ENCODE data around the gene DAPK2.

Gene DAPK2

GRCh38 chr15:64052925-64053491, 6.7 kb upstream of the DAPK2 start:
- no peak for DNase-seq

- no peak for DNase-seq
Measured at GRCh38 chr15:64051407-64052259, 5.3 kb upstream of the DAPK2 start.

- no peak for DNase-seq
Measured at GRCh38 chr15:64051093-64051402, 4.8 kb upstream of the DAPK2 start.

GRCh38 chr15:64050281-64051092, 4.2 kb upstream of the DAPK2 start:
- no peak for DNase-seq

GRCh38 chr15:64048781-64049460, 2.6 kb upstream of the DAPK2 start:
- DNase-seq: no peak

GRCh38 chr15:64045774-64046420, 388 bp downstream of the DAPK2 start:
- no peak for DNase-seq

GRCh38 chr15:64045101-64045435, 1.2 kb downstream of the DAPK2 start:
- no peak for DNase-seq

- DNase-seq: no peak
Measured at GRCh38 chr15:64044300-64045100, 1.8 kb downstream of the DAPK2 start.

GRCh38 chr15:64038878-64039610, 7.2 kb downstream of the DAPK2 start:
- no peak for DNase-seq

- no peak for DNase-seq
Measured at GRCh38 chr15:64037966-64038365, 8.3 kb downstream of the DAPK2 start.

GRCh38 chr15:64037116-64037515, 9.2 kb downstream of the DAPK2 start:
- no peak for DNase-seq

GRCh38 chr15:64035525-64035924, 10.8 kb downstream of the DAPK2 start:
- DNase-seq: no peak

GRCh38 chr15:64034519-64034918, 11.8 kb downstream of the DAPK2 start:
- DNase-seq: no peak

GRCh38 chr15:64032329-64032728, 14.0 kb downstream of the DAPK2 start:
- DNase-seq: no peak

GRCh38 chr15:64030123-64030522, 16.2 kb downstream of the DAPK2 start:
- no peak for DNase-seq

GRCh38 chr15:64029633-64030032, 16.7 kb downstream of the DAPK2 start:
- no peak for DNase-seq

GRCh38 chr15:64029110-64029509, 17.2 kb downstream of the DAPK2 start:
- DNase-seq: no peak

GRCh38 chr15:64026591-64026990, 19.7 kb downstream of the DAPK2 start:
- DNase-seq: no peak

- no peak for DNase-seq
Measured at GRCh38 chr15:64024172-64025050, 21.9 kb downstream of the DAPK2 start.

- DNase-seq: no peak
Measured at GRCh38 chr15:64023220-64023619, 23.1 kb downstream of the DAPK2 start.
